HepG2 (cell line): ENCODE results near the gene MSRB3. TPM values are rescaled to one million over a fixed set of nuclear protein-coding genes. Genes with fewer than 3 reads are reported as not detected.

ENCODE experiments used
- ATAC-seq: fragments of 200-7000 bp; cut with Tn5 transposase; 3 replicates; pipeline ENCODE4 v1.9.1; 2020; ENCODE audit warnings: mild to moderate bottlenecking, moderate library complexity
- BruUV-seq: library from RNA; stranded (reverse); fragments of 400-500 nt; replicated peaks from 2 replicates; lab custom pipeline; 2021; lab: Mats Ljungman, UMichigan
- CTCF ChIA-PET: fragments of 300-600 bp; formaldehyde crosslinking; extraction: SDS; loops from one replicate; lab custom pipeline; 2021; ENCODE audit warnings: low total read pairs, inconsistent platforms, low intra/inter-chr PET ratio; lab: Yijun Ruan, JAX
- POLR2A ChIA-PET: fragments of 350-600 bp; sonication (Branson Sonifier 250); formaldehyde crosslinking; loops from one replicate; lab custom pipeline; 2020; ENCODE audit warnings: antibody characterized with exemption, inconsistent platforms; lab: Yijun Ruan, JAX
- DNase-seq: peaks from one replicate; pipeline ENCODE4 v3.0.0-alpha.2; 2015; ENCODE audit warnings: low spot score
- FAIRE-seq: peaks from 3 replicates; lab custom pipeline; 2011; peaks lifted over from hg19 to GRCh38; lab: Jason Lieb, UNC
- H2AFZ ChIP-seq: one replicate; pipeline ENCODE4 v1.6.1; 2011; ENCODE audit warnings: low read length, inconsistent platforms
- H3K27ac ChIP-seq: fragments of 300-600 bp; 3 replicates; pipeline ENCODE4 v1.8.0; 2011; ENCODE audit warnings: mixed run types, mild to moderate bottlenecking, mixed read lengths, low read length, inconsistent platforms; ENCODE audit not compliant: insufficient read depth; ENCODE audit errors: extremely low read length
- H3K27me3 ChIP-seq, 2 experiments: fragments of 200-600 bp in 1 of 2; 2 replicates in 1 of 2; 3 replicates in 1 of 2; pipeline versions ENCODE4 v1.6.0 to v1.8.0; 2011; ENCODE audit warnings: low read length in 2 of 2, mild to moderate bottlenecking in 2 of 2, moderate library complexity in 2 of 2, inconsistent platforms in 1 of 2; ENCODE audit not compliant: insufficient read depth in 2 of 2, control insufficient read depth in 1 of 2
- H3K36me3 ChIP-seq, 2 experiments: fragments of 200-600 bp in 1 of 2; replicated peaks in 1 of 2; 2 replicates in 1 of 2; 3 replicates in 1 of 2; pipeline versions ENCODE4 v1.5.1 to v1.8.0; 2011; ENCODE audit warnings: low read length in 2 of 2, inconsistent platforms in 1 of 2; ENCODE audit not compliant: insufficient read depth in 2 of 2, control insufficient read depth in 1 of 2
- H3K4me1 ChIP-seq: 2 replicates; pipeline ENCODE4 v1.5.1; 2012; ENCODE audit warnings: low read length, inconsistent platforms; ENCODE audit not compliant: insufficient read depth
- H3K4me2 ChIP-seq: 2 replicates; pipeline ENCODE4 v1.6.0; 2011; ENCODE audit warnings: low read depth, low read length, inconsistent platforms
- H3K4me3 ChIP-seq, 3 experiments: fragments of 200-600 bp in 1 of 3; sonication (generic), shearing (Covaris generic) in 1 of 3; replicated peaks in 1 of 3; 2 replicates each; pipeline ENCODE4 v1.5.1; 2011 to 2016; ENCODE audit warnings: low read length in 3 of 3, inconsistent platforms in 2 of 3, low read depth in 2 of 3, mild to moderate bottlenecking in 2 of 3, control low read depth in 1 of 3, mixed read lengths in 1 of 3; ENCODE audit not compliant: insufficient read depth in 1 of 3
- H3K79me2 ChIP-seq: one replicate; pipeline ENCODE4 v1.6.1; 2011; ENCODE audit warnings: low read length, inconsistent platforms; ENCODE audit not compliant: insufficient read depth
- H3K9ac ChIP-seq: 2 replicates; pipeline ENCODE4 v1.6.0; 2011; ENCODE audit warnings: mild to moderate bottlenecking, low read depth, low read length, inconsistent platforms; ENCODE audit not compliant: insufficient read depth
- H3K9me3 ChIP-seq: 2 replicates; pipeline ENCODE4 v1.5.1; 2012; ENCODE audit warnings: mild to moderate bottlenecking, low read length
- H4K20me1 ChIP-seq: 2 replicates; pipeline ENCODE4 v1.6.0; 2011; ENCODE audit warnings: inconsistent platforms, mild to moderate bottlenecking, low read length, moderate library complexity; ENCODE audit not compliant: insufficient read depth
- CCAR2 ChIP-seq: fragments of 200-400 bp; formaldehyde crosslinking; optimal IDR thresholded peaks from 2 replicates; pipeline ENCODE3; 2018; ENCODE audit warnings: low read depth, mild to moderate bottlenecking, low read length, moderate library complexity
- EZH2 ChIP-seq: conservative IDR thresholded peaks from 2 replicates; pipeline ENCODE4 v1.6.1; 2012; ENCODE audit warnings: mild to moderate bottlenecking, low read depth, low read length, moderate library complexity
- FOSL1 ChIP-seq: sonication (generic); formaldehyde crosslinking; IDR thresholded peaks from 2 replicates; pipeline ENCODE4 v1.9.0; 2021; ENCODE audit warnings: missing genetic modification reagents, borderline replicate concordance
- FOXP1 ChIP-seq, 2 experiments: fragments of 450-650 bp in 1 of 2; IDR thresholded peaks; 2 replicates each; pipeline ENCODE4 v1.6.1; 2017 to 2018; ENCODE audit warnings: antibody characterized with exemption in 1 of 2
- HDAC6 ChIP-seq: fragments of 200-600 bp; sonication (generic); IDR thresholded peaks from 2 replicates; pipeline ENCODE4 v1.7.0; 2017; ENCODE audit warnings: mild to moderate bottlenecking, antibody characterized with exemption, low read length, low read depth
- MTF1 ChIP-seq: sonication (generic); formaldehyde crosslinking; IDR thresholded peaks from 2 replicates; pipeline ENCODE4 v1.5.0; 2020; ENCODE audit warnings: missing genetic modification reagents
- NFIB ChIP-seq: sonication (generic); formaldehyde crosslinking; IDR thresholded peaks from 2 replicates; pipeline ENCODE4 v1.9.0; 2021; ENCODE audit warnings: missing genetic modification reagents, mild to moderate bottlenecking, borderline replicate concordance
- PHB2 ChIP-seq: fragments of 450-650 bp; IDR thresholded peaks from 2 replicates; pipeline ENCODE4 v1.6.1; 2018; ENCODE audit not compliant: partially characterized antibody
- SMAD9 ChIP-seq: sonication (generic); formaldehyde crosslinking; IDR thresholded peaks from 2 replicates; pipeline ENCODE4 v1.5.1; 2020; ENCODE audit warnings: mild to moderate bottlenecking, missing genetic modification reagents
- SRSF4 ChIP-seq: fragments of 200-400 bp; formaldehyde crosslinking; IDR thresholded peaks from one replicate; pipeline ENCODE4 v1.6.1; 2018; ENCODE audit warnings: mild to moderate bottlenecking, low read depth, low read length, moderate library complexity; ENCODE audit not compliant: poor library complexity, severe bottlenecking
- STAG1 ChIP-seq: sonication (generic); formaldehyde crosslinking; IDR thresholded peaks from 2 replicates; pipeline ENCODE4 v1.4.0; 2020; ENCODE audit warnings: missing genetic modification reagents
- TRIM24 ChIP-seq: sonication (generic); formaldehyde crosslinking; IDR thresholded peaks from 2 replicates; pipeline ENCODE4 v1.8.0; 2022; ENCODE audit warnings: mild to moderate bottlenecking, missing genetic modification reagents
- ZFP41 ChIP-seq: sonication (generic); formaldehyde crosslinking; IDR thresholded peaks from 2 replicates; pipeline ENCODE4 v1.4.0; 2020; ENCODE audit warnings: mild to moderate bottlenecking, missing genetic modification reagents, borderline replicate concordance
- ZNF615 ChIP-seq: sonication (generic); formaldehyde crosslinking; IDR thresholded peaks from 2 replicates; pipeline ENCODE4 v1.5.0; 2020; ENCODE audit warnings: mild to moderate bottlenecking, missing genetic modification reagents, borderline replicate concordance
- WGBS: methylation state at CpG from one replicate; pipeline ENCODE4 v1.1.6; 2017; ENCODE audit warnings: low lambda C conversion rate; 5-methylcytosine and 5-hydroxymethylcytosine counted together
- in situ Hi-C: cut with HindIII; loops from 2 replicates; pipeline ENCODE4 v1.10.0; 2017; ENCODE audit warnings: low pct_unique_long_range_greater_than_20kb; ENCODE audit not compliant: extremely low pct_ligation_motif_present
- intact Hi-C: fragments of 100-400 bp; cut with micrococcal nuclease; formaldehyde crosslinking; loops from one replicate; pipeline ENCODE4 v1.10.0; 2022; ENCODE audit not compliant: unreplicated experiment
- polyA plus RNA-seq, 8 experiments: library from polyadenylated mRNA; depleted of rRNA in 3 of 8; stranded (reverse) in 7 of 8; unstranded in 1 of 8; fragments of >200 nt; fragmentation: Illumina TruSeq in 4 of 8; extraction: Trizol in 4 of 8; gene quantifications; 2 replicates each; pipeline versions ENCODE4 v1.2.1 to v1.2.3, GENCODE V29; 2011 to 2016; ENCODE audit warnings: low read depth in 4 of 8, missing spikeins in 1 of 8, mixed read lengths in 1 of 8; ENCODE audit not compliant: insufficient read depth in 1 of 8
- total RNA-seq, 5 experiments: library from RNA; depleted of rRNA; stranded (reverse); fragments of >200 nt; fragmentation: Illumina TruSeq; extraction: Trizol; gene quantifications; 2 replicates each; pipeline ENCODE4 v1.2.3, GENCODE V29; 2016; ENCODE audit warnings: low read depth in 1 of 5
- TF ChIP-seq, protein P1 (sequence below): sonication (generic); formaldehyde crosslinking; IDR thresholded peaks from 2 replicates; pipeline ENCODE4 v1.4.0; 2020; ENCODE audit warnings: mild to moderate bottlenecking, missing genetic modification reagents
- TF ChIP-seq, protein P2 (sequence below): sonication (generic); formaldehyde crosslinking; IDR thresholded peaks from 2 replicates; pipeline ENCODE4 v1.5.0; 2020; ENCODE audit warnings: missing genetic modification reagents, mild to moderate bottlenecking, borderline replicate concordance
- TF ChIP-seq, protein P3 (sequence below): IDR thresholded peaks from 2 replicates; pipeline ENCODE4 v1.6.1; 2016; ENCODE audit warnings: missing compliant biosample characterization, missing genetic modification reagents, borderline replicate concordance

Gene MSRB3
- total and polyA plus RNA-seq, 2 of the 13 experiments (the other 11 are each of a cell fraction or from before 2014, with no cell fraction given) = 1.5 to 1.9 TPM

DNA sequence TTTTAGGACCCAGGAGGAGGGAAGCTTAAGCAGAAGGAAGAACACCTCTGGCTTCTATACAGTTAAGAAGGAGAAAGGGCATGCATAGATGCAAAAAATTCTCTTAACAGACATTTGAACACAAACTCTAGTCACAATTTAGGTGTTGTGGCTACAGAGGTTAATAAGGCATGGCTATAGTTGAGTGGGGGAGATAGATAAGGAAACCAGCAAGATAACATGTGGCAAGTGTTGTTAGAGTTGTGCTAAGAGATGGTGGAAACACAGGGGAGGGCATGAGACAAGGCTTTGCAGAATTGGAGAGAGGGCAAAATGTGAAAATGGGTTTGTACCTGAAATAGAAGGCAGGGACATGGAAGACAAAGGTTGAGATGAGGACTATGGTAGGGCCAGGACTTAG is 88.9 kb downstream of the MSRB3 start (continued):
- TF ChIP-seq, protein P1, sequence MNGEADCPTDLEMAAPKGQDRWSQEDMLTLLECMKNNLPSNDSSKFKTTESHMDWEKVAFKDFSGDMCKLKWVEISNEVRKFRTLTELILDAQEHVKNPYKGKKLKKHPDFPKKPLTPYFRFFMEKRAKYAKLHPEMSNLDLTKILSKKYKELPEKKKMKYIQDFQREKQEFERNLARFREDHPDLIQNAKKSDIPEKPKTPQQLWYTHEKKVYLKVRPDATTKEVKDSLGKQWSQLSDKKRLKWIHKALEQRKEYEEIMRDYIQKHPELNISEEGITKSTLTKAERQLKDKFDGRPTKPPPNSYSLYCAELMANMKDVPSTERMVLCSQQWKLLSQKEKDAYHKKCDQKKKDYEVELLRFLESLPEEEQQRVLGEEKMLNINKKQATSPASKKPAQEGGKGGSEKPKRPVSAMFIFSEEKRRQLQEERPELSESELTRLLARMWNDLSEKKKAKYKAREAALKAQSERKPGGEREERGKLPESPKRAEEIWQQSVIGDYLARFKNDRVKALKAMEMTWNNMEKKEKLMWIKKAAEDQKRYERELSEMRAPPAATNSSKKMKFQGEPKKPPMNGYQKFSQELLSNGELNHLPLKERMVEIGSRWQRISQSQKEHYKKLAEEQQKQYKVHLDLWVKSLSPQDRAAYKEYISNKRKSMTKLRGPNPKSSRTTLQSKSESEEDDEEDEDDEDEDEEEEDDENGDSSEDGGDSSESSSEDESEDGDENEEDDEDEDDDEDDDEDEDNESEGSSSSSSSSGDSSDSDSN (CRISPR knock-in tag) = no peak
- no peak for TF ChIP-seq SMAD9
- no peak for TF ChIP-seq PHB2
- TF ChIP-seq EZH2 = no peak
- TF ChIP-seq ZFP41 (CRISPR knock-in tag) = no peak
- no peak for TF ChIP-seq HDAC6
- TF ChIP-seq, protein P2, sequence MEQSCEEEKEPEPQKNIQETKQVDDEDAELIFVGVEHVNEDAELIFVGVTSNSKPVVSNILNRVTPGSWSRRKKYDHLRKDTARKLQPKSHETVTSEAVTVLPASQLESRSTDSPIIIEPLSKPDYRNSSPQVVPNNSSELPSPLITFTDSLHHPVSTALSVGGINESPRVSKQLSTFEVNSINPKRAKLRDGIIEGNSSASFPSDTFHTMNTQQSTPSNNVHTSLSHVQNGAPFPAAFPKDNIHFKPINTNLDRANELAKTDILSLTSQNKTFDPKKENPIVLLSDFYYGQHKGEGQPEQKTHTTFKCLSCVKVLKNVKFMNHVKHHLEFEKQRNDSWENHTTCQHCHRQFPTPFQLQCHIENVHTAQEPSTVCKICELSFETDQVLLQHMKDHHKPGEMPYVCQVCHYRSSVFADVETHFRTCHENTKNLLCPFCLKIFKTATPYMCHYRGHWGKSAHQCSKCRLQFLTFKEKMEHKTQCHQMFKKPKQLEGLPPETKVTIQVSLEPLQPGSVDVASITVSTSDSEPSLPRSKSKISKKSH = no peak
- TF ChIP-seq TRIM24 (CRISPR knock-in tag) = no peak
- TF ChIP-seq, all 625 proteins: peak for 0

DNA sequence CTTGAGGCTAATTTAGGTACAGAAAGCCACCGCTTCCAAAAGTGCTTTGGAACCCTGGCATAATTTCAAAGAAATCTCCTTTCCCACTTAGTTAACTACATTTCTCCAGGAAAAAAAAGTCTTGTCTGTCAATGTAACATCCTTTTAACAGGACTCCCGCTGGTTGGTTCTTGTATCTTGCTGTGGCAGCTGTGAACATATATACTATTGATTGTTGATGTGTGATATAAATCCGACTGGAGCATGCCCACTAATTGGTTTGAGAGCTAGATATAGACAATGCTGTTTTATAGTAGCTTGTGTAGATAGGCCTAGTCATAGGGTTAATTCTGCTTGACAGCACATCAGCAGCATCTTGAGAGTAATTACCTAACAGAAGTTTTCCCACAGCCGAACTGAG is 89.6 kb downstream of the MSRB3 start:
- no TSS peak for BruUV-seq
- in situ Hi-C loops = no loop called here
- ATAC-seq (no peak), DNase-seq (no peak), FAIRE-seq (no peak)
- Histone ChIP-seq H2AFZ (no peak overlapping the region), H3K4me3 (no peak overlapping the region), H4K20me1 (no peaks in the 10 kb centered on the region), H3K79me2 (no peaks in the 10 kb centered on the region), H3K27ac (no peak overlapping the region), H3K36me3 (no peaks in the 10 kb centered on the region), H3K9me3 (no peaks in the 10 kb centered on the region), H3K27me3 (no peaks in the 10 kb centered on the region), H3K4me1 (no peaks in the 10 kb centered on the region), H3K4me2 (no peak overlapping the region), H3K9ac (no peak overlapping the region)
- POLR2A ChIA-PET = no interaction called here
- intact Hi-C loops = no loop called here
- WGBS = 68% methylated on average over 4 of the region's 4 CpGs
- TF ChIP-seq FOSL1 (no peak), NFIB (no peak), ZNF615 (CRISPR knock-in tag) (no peak), CCAR2 (no peak), STAG1 (CRISPR knock-in tag) (no peak), FOXP1 (IDR thresholded peaks at IDR 0.05) (no peak), FOXP1 (CRISPR knock-in tag; IDR thresholded peaks at IDR 0.05) (no peak), MTF1 (CRISPR knock-in tag) (no peak), SRSF4 (no peak)
- TF ChIP-seq, protein P3, sequence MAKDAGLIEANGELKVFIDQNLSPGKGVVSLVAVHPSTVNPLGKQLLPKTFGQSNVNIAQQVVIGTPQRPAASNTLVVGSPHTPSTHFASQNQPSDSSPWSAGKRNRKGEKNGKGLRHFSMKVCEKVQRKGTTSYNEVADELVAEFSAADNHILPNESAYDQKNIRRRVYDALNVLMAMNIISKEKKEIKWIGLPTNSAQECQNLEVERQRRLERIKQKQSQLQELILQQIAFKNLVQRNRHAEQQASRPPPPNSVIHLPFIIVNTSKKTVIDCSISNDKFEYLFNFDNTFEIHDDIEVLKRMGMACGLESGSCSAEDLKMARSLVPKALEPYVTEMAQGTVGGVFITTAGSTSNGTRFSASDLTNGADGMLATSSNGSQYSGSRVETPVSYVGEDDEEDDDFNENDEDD = no peak
- TF ChIP-seq, all 625 proteins: peak for 0
- CTCF ChIA-PET = no interaction called here
